Measurements from ENCODE around the gene SBF1. TPM values are rescaled to one million over a fixed set of nuclear protein-coding genes. Genes with fewer than 3 reads are reported as not detected.
A peak's percentile ranks its signal among the peaks of the same experiment; 100 is the strongest.

The SBF1 gene
- polyA plus RNA-seq, 1 donor from 2014 or later = 58.9 TPM

DNA sequence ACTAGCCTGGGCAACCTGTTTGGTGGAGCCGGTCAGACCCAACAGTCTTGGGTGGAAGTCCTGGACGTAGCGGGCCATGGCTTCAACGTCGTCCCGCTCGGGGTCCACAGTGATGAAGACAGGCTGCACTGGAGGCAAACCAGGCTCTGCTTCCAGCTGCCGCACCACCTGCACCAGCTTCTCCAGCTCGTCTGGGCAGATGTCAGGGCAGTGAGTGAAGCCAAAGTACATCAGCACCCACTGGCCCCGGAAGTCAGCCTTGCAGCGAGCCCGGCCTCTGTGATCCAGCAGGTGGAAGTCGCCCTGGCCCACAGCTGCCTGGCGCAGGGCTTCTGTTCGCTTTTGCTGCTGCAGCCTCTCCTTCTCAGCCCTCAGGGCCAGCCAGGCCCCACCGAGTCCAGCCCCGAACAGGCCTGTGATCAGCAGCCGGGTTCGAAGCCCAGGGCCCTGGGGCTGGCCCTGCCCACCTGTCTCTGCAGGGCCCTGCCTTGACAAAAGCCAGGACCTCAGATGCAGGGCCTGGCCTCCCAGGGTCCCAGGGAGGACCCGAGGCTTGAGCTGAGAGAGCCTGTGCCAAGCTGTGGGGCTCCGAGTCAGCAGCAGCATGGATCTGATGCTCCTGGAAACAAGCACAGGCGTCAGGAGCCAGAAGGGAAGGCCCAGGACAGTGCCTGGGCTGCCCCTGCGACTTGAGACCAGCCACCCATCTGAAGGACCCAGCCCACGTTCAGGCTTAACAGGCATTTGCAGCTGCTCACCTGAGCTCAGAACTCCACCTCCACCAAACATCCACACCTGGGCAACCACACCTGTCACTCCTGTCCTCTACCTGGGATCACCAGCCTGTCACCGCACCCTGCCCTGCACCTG lies 49.2 kb upstream of the SBF1 start:
- Histone ChIP-seq H3K9me3 (ENCODE audit: low read length) (no peaks in the 10 kb centered on the region), H3K36me3 (ENCODE audit: insufficient read depth, low read length) (no peaks in the 10 kb centered on the region), H3K4me3 (ENCODE audit: low read length) (peak overlapping the region; percentile 95), H3K27ac (ENCODE audit: low read length) (no peak overlapping the region), H4K20me1 (ENCODE audit: insufficient read depth) (no peaks in the 10 kb centered on the region), H3F3A (ENCODE audit: insufficient read depth, low read length, poor library complexity, severe bottlenecking) (no peaks in the 10 kb centered on the region), H3K79me2 (replicated peaks; ENCODE audit: insufficient read depth, low read length) (no peaks in the 10 kb centered on the region), H3K9ac (ENCODE audit: low read length) (peak overlapping the region; percentile 81), H3K9me2 (ENCODE audit: insufficient read depth, low read length) (no peaks in the 10 kb centered on the region), H3K27me3 (ENCODE audit: insufficient read depth, low read depth, low read length) (no peaks in the 10 kb centered on the region), H3K4me2 (ENCODE audit: low read length) (peak overlapping the region; percentile 88), H2AFZ (ENCODE audit: low read depth, low read length) (no peak overlapping the region)
- no peak for TF ChIP-seq MXI1 (conservative IDR thresholded peaks at IDR 0.05; ENCODE audit: poor library complexity, severe bottlenecking)
- TF ChIP-seq SMC3 (conservative IDR thresholded peaks at IDR 0.05; ENCODE audit: poor library complexity) = no peak
- TF ChIP-seq, protein P1, sequence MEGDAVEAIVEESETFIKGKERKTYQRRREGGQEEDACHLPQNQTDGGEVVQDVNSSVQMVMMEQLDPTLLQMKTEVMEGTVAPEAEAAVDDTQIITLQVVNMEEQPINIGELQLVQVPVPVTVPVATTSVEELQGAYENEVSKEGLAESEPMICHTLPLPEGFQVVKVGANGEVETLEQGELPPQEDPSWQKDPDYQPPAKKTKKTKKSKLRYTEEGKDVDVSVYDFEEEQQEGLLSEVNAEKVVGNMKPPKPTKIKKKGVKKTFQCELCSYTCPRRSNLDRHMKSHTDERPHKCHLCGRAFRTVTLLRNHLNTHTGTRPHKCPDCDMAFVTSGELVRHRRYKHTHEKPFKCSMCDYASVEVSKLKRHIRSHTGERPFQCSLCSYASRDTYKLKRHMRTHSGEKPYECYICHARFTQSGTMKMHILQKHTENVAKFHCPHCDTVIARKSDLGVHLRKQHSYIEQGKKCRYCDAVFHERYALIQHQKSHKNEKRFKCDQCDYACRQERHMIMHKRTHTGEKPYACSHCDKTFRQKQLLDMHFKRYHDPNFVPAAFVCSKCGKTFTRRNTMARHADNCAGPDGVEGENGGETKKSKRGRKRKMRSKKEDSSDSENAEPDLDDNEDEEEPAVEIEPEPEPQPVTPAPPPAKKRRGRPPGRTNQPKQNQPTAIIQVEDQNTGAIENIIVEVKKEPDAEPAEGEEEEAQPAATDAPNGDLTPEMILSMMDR (IDR thresholded peaks at IDR 0.05; ENCODE audit: poor library complexity, severe bottlenecking) = no peak
- TF ChIP-seq RAD21 (conservative IDR thresholded peaks at IDR 0.05) = no peak
- TF ChIP-seq EP300 (conservative IDR thresholded peaks at IDR 0.05; ENCODE audit: poor library complexity, severe bottlenecking) = no peak
- no peak for TF ChIP-seq POLR2AphosphoS5 (IDR thresholded peaks at IDR 0.05)
- TF ChIP-seq TAF1 (IDR thresholded peaks at IDR 0.05; ENCODE audit: low read depth) = no peak
- no peak for TF ChIP-seq EZH2 (IDR thresholded peaks at IDR 0.05; ENCODE audit: borderline replicate concordance, insufficient read depth, low read length, poor library complexity, severe bottlenecking)
- TF ChIP-seq, protein P2, sequence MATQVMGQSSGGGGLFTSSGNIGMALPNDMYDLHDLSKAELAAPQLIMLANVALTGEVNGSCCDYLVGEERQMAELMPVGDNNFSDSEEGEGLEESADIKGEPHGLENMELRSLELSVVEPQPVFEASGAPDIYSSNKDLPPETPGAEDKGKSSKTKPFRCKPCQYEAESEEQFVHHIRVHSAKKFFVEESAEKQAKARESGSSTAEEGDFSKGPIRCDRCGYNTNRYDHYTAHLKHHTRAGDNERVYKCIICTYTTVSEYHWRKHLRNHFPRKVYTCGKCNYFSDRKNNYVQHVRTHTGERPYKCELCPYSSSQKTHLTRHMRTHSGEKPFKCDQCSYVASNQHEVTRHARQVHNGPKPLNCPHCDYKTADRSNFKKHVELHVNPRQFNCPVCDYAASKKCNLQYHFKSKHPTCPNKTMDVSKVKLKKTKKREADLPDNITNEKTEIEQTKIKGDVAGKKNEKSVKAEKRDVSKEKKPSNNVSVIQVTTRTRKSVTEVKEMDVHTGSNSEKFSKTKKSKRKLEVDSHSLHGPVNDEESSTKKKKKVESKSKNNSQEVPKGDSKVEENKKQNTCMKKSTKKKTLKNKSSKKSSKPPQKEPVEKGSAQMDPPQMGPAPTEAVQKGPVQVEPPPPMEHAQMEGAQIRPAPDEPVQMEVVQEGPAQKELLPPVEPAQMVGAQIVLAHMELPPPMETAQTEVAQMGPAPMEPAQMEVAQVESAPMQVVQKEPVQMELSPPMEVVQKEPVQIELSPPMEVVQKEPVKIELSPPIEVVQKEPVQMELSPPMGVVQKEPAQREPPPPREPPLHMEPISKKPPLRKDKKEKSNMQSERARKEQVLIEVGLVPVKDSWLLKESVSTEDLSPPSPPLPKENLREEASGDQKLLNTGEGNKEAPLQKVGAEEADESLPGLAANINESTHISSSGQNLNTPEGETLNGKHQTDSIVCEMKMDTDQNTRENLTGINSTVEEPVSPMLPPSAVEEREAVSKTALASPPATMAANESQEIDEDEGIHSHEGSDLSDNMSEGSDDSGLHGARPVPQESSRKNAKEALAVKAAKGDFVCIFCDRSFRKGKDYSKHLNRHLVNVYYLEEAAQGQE (IDR thresholded peaks at IDR 0.05; ENCODE audit: borderline replicate concordance) = no peak

- no peaks in the 10 kb centered on the region for H3K36me3 ChIP-seq (ENCODE audit: insufficient read depth, low read length)
- H3K4me2 ChIP-seq (ENCODE audit: low read length) = no peak overlapping the region
- no peaks in the 10 kb centered on the region for H4K20me1 ChIP-seq (ENCODE audit: insufficient read depth)
- no peaks in the 10 kb centered on the region for H3K27me3 ChIP-seq (ENCODE audit: insufficient read depth, low read depth, low read length)
- H3K79me2 ChIP-seq (replicated peaks; ENCODE audit: insufficient read depth, low read length) = no peaks in the 10 kb centered on the region
- no peak overlapping the region for H3K27ac ChIP-seq (ENCODE audit: low read length)
- TF ChIP-seq POLR2AphosphoS5 (IDR thresholded peaks at IDR 0.05) = no peak
- H3K9ac ChIP-seq (ENCODE audit: low read length) = no peak overlapping the region
- no peaks in the 10 kb centered on the region for H3F3A ChIP-seq (ENCODE audit: insufficient read depth, low read length, poor library complexity, severe bottlenecking)
- no peaks in the 10 kb centered on the region for H3K9me3 ChIP-seq (ENCODE audit: low read length)
- H2AFZ ChIP-seq (ENCODE audit: low read depth, low read length) = no peak overlapping the region
- no peaks in the 10 kb centered on the region for H3K9me2 ChIP-seq (ENCODE audit: insufficient read depth, low read length)
- no peak overlapping the region for H3K4me3 ChIP-seq (ENCODE audit: low read length)
Observed at GRCh38 chr22:50523458-50523805, 48.6 kb upstream of the SBF1 start.
